DMS79 treated with DMSO at 0.1 percent for 48 hours (cell line): ENCODE results near the gene TNS3.

Experiments used
- DNase-seq: peaks from one replicate; lab custom pipeline; 2025; lab: John Stamatoyannopoulos, UW

TNS3 gene

DNA sequence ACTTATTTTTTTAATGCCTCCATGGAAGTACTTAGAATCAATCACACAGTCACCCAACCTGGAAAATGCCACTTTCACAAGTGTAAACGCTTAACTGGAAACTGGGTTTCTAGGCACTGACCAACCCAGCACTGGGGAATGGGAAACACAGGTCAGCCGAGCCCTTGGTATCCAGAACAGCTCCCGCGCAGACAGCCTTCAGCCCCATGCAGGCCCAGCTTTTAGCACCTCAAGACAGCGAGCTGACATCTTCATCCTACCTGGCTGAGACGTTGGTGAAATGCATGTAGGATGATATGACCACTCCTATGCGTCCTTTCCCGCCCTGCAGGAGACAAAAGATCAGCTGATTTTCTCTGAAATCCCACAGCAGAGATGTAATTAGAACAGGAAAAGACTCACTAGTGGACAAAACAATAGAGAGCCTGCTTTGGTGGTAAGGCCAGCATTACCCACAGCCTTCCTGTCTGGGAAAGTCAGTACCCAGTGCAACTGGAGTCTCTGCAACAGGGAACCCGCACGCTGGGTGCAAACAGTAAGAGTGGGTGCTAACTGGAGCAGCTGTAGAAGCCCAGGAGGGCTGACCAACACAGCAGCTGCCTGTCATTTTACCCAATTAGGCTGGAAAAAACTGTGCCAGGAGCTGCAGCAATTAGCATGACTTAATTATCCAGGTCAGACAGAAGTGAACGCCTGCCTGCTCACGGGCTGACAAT is 153.7 kb downstream of the TNS3 start:
- DNase-seq = no peak

DNA sequence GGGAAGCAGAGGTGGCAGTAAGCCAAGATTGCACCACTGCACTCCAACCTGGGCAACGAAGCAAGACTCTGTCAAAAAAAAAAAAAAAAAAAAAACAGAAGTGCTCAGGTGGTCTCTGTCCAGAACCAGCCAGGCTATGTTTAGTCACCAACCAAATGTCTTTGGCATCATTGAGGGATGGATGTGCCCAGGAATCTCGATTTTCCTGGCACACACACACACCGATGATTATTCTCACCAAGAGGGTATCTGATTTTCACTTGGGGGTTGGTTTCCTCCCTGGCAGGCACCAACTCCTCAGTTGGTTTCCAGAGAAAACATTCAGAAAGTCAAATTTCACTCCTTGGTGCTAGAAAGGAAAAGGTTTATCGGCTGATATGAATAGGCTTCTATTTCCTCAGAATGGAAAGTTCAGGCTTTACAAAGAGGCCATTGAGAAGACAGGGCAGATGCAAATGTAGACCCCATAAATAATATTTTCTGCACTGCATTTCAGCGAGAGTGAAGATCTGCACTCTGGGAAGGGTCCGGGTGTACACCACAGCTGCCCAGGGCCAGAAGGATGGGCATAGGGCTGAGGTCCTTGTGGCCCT is 154.8 kb downstream of the TNS3 start:
- DNase-seq = no peak

DNA sequence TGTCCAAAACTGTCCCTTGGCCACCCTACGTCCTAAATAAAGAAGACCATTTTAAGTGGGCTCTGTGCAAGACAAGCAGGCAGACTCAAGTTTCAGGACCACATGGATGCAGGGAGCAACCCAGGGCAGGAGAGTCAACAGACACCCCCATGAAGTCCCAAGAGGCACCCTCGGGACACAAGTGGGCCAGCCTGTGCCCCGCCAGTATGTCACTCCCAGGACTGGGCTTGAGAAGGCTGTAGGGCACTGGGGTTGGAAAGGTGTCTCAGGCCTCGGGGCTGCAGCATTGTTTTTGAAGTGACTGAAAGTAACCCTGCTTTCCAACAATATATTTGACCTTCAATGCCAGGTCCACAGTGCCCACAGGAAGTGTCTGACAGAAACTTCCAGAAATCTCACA is 157.4 kb downstream of the TNS3 start:
- DNase-seq = no peak

GRCh38 chr7:47423196-47423595 is 158.7 kb downstream of the TNS3 start:
- no peak for DNase-seq

DNA sequence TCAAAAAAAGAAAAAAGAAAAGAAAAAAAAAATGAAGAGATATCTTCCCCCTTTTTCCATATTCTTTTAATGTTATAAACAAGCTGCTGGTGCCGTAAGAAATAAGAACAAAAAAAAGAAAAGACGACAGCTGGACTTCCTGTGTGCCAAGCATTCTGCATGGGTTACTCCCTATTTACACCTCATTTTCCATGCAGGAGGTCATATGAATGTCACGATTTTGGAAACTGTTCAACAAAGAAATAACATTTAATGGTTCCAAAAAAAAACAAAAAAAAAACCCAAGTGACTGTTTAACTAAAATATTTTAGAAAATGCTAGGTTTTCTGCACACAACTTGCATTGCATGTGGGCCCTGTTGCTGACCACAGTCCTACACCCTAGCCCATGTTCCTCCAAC is 159.3 kb downstream of the TNS3 start:
- DNase-seq = no peak

DNA sequence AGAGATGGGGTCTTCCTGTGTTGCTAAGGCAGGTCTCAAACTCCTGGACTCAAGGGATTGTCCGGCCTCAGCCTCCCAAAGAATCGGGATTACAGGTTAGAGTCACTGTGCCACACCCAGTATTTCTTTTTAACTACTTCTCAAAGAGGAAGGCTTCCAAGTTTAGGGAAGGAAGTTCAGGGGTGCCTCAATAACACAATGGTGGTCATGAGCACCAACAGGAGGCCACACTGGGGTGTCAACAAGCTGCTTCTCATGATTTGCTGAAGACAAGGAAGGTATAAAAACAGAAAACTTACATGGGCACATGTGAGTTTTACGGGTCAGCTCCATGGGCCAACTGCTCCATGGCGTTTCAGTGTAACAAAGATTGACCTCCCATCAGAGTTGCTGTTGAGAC is 160.5 kb downstream of the TNS3 start:
- no peak for DNase-seq

DNA sequence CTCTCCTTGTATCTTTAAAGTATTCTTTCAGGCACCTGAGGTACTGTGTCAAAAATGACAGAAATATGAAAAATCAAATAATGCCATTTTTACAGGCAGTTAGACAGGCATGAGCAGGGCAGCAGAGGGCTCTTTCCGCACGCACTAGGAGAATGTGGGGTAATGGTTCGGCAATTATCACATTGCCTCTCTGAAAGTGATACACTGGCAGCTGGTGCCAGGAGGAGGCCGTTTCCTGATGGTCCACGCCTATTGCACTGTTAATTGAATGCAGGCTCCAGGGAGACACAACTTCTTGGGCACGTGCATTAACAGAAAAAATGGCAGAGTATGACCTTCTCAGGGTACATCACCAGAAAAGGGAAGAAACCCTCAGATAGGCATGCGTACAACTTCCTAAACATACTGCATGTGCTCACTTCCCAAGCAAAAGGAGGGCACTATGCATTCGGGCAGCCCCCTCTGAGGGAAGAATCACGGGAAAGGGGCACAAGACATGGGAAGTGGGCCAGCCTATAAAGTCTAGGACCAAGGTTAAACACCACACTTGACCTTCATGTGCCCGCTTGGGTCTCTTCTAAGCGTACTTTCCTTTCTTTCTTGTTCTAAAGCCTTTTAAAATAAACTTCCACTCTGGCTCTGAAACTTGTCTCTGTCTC is 161.7 kb downstream of the TNS3 start:
- DNase-seq = no peak

GRCh38 chr7:47419471-47419870 is 162.4 kb downstream of the TNS3 start:
- DNase-seq = no peak

DNA sequence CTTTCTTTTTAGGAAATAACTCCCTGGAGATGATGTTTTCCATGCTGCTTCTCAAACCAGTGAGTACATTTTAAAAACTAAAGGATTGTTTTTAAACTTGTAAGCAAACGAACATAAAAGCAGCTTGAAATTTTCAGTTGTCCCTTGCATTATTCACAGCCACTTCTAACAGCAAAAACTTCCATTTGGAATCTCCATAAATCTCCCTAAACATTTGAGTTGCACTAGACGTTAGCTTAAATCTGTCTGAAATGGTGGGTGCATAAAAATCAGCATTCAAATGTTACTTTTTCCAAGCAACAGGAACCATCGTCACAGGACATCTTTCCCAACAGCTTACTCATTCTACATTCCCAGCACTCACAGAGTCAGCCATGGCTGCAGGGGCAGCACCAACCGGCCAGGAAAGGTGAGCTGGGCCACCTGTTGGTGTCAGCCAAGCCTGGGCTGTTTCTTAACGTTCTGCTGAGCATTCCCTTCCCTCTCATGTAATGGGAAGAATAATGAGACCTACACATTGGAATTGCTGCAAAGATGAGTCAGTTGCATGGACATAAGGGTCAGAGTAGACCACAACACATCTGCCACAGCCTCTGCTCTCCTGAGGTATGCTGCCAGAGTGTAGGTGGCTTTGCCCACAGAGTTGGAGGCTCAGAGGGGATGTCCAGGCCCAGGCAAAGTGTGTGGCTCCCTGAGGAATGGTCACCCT is 163.2 kb downstream of the TNS3 start:
- DNase-seq = no peak

DNA sequence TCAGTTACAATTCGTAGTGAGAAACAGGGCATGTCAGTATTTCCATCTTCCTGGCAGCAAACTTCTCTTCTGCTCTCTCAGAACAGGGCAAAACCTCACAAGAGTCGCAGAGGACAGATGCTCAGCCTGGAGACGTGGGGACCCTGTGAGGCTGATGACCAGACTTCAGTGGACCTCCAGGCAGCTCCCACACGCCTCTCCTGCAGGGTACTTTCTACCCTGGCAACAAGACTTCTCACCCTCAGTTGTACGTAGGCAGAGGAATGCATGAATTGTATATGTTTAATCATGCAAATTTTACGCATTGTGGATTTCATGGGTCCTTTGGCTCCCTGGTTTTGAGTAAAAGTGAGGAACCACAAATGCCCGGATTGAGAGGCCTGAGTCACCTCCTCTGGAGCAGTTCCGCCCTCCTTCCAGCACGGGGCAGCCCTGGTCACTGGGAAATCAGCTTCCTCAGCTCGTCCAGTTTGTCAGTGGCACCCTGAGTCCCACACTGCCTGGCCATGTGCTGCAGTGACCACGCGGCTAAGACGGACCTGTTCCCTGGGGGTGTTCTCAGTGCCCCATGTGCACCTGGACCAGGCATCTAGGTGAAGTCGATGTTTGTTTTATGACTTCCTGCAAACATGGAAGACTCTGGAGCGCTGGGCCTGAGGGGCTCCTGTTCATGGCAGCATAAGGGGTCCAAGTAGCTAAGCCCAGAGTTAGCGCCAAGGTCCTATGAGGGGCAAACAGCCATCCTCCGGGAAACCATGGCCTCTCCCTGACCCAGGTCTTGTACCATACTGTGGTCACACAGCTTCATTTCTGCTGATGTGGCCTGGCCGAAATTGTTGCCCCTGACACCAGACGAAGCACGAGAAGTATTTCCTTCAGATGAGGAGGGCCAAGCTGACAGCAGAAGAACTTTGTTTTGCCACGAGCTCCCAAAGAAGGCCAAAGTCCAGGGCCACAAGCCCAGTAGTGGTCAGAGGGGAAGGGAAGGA is 165.1 kb downstream of the TNS3 start:
- DNase-seq = no peak

DNA sequence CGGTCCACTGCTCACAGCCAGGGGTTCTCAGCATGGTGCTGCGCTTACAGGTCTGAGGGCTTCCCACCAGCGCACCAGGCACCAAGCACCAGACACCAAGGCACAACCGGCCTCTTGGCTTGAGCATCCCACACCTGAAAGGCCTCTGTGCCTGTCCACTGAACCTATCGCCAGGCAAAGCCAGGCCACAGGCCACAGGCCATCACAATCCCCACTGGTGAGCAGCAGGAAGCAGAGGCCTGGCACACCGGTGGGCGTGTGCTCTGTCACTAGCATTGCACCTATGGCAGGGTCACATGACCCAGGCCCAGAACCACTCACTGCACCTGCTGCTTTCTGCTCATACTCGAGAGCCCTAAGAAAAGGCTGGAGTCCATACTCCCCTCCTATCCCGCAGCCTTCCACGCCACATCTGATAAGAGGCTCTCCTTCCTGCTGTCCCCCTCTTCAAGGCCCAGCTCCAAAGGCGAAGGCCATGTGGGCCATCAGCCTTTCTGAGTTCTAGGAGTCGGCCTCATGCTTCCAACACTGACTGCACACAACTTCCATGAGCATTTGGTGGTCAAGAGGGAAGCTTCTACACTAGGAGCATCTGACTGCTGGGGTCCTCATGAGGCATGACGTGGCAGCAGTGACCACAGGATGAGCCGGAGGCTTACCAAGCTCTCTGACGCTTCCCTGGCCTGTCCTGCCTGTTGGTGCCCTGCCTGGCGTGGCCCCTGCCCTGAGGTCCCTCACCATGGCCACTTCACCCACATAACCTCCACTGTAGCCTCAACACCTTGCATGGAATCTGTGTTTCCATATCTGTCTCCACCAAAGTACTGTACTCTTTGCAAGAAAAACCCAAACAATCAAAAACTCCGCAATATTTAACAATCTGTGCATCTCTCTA is 166.3 kb downstream of the TNS3 start:
- no peak for DNase-seq

- DNase-seq = no peak
Observed at GRCh38 chr7:47414342-47415317, 167.3 kb downstream of the TNS3 start.

GRCh38 chr7:47413526-47414341 is 168.2 kb downstream of the TNS3 start:
- no peak for DNase-seq

GRCh38 chr7:47411901-47412300 is 170.0 kb downstream of the TNS3 start:
- DNase-seq = no peak

DNA sequence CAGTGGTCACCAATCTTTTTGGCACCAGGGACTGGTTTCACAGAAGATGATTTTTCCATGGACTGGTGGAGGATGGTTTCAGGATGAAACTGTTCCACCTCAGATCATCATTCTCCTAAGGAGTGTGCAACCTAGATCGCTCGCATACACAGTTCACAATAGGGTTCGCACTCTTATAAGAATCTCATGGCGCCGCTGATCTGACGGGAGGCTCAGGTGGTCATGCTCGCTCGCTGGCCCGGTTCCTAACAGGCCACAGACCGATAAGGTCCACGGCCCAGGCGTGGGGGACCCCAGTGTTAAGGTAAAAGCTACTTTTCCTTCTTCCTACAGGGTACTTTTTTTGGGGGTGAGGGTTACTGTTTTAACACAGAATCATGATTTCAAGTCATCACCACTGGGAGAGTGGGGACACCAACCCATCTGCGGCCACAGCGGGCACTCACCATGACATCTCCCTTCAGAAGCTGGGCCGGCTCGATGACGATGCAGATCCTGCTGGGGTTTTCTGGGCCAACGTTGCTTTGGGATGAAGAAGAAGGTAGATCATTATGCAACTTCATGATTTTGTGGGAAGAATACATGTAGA is 170.5 kb downstream of the TNS3 start:
- no peak for DNase-seq

- DNase-seq = no peak
Observed at GRCh38 chr7:47408675-47409074, 173.2 kb downstream of the TNS3 start.

DNA sequence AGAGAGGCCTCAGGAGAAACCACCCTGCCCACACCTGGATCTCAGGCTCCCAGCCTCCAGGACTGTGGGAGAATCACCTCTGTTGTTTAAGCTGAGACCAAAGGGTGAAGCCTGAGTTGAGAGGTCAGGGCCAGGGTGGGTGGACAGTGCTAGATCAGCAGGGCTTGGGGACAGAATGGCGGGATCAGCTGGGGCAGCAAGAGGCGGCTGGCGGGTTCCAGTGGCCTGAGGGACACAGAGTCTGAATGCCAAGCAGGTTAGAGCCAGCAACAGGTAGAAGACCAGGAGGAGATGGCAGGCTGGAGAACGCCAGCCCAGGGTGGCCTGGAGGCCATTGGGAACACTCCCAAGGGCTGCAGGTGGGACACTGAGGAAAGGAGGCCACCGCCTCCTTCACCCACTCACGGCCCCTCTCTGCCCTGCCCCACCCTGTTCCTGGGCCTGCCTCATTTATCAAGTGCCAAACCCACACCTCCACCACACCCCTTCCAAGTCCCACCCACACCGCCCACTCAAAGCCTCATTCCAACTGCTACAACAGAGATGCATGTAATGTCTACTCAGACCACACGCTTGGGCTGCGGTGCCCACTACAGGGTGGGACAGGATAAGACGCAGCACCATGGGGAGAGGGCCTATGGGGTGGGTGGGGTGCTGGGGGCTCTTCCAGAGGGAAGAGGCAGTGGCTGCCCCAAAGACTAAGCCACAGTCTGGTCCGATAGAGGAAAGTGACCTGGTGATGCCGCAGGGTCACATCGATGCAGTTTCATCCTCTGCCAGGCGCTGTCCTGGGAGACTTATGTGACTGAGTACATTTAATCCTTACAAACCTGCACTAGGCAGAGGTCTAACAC is 173.9 kb downstream of the TNS3 start:
- DNase-seq = no peak
